Measurements from ENCODE around the gene TOX2.
"Not testable (repeated sequence)": the region's sequence is repeated elsewhere in the genome, so short reads cannot be mapped to it uniquely, and the experiment has no call there.

The TOX2 gene

GRCh38 chr20:44039147-44039546 lies 124.5 kb downstream of the TOX2 start:
- no peak overlapping the region for H3K9ac ChIP-seq (ENCODE audit: low read length)
- H3K79me2 ChIP-seq (ENCODE audit: low read length) = 0 out of 2 replicates have a peak, but pooled peaks cover 10% of the 10 kb centered on the region
- no peak overlapping the region for H3K4me2 ChIP-seq (ENCODE audit: low read length)
- H4K20me1 ChIP-seq (ENCODE audit: insufficient read depth, low read length) = peaks cover 87% of the 10 kb centered on the region
- no peak overlapping the region for H3K27ac ChIP-seq (ENCODE audit: low read length)
- no peaks in the 10 kb centered on the region for H3K9me3 ChIP-seq (ENCODE audit: insufficient read depth, low read length)
- no peak overlapping the region for H3K4me3 ChIP-seq (ENCODE audit: low read length)
- H3K4me1 ChIP-seq (ENCODE audit: low read length) = no peaks in the 10 kb centered on the region
- no peaks in the 10 kb centered on the region for H3K27me3 ChIP-seq (ENCODE audit: low read depth, low read length)
- H3K36me3 ChIP-seq (replicated peaks; ENCODE audit: low read depth, low read length) = peaks cover 26% of the 10 kb centered on the region
- TF ChIP-seq EZH2phosphoT487 (IDR thresholded peaks at IDR 0.05; ENCODE audit: low read depth) = no peak
- TF ChIP-seq, protein P1, sequence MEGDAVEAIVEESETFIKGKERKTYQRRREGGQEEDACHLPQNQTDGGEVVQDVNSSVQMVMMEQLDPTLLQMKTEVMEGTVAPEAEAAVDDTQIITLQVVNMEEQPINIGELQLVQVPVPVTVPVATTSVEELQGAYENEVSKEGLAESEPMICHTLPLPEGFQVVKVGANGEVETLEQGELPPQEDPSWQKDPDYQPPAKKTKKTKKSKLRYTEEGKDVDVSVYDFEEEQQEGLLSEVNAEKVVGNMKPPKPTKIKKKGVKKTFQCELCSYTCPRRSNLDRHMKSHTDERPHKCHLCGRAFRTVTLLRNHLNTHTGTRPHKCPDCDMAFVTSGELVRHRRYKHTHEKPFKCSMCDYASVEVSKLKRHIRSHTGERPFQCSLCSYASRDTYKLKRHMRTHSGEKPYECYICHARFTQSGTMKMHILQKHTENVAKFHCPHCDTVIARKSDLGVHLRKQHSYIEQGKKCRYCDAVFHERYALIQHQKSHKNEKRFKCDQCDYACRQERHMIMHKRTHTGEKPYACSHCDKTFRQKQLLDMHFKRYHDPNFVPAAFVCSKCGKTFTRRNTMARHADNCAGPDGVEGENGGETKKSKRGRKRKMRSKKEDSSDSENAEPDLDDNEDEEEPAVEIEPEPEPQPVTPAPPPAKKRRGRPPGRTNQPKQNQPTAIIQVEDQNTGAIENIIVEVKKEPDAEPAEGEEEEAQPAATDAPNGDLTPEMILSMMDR (IDR thresholded peaks at IDR 0.05; ENCODE audit: low read depth, low read length) = no peak
- no peak overlapping the region for H2AFZ ChIP-seq (ENCODE audit: low read depth, low read length)

- H3K27ac ChIP-seq (ENCODE audit: low read length) = no peak overlapping the region
- H4K20me1 ChIP-seq (ENCODE audit: insufficient read depth, low read length) = peaks cover 84% of the 10 kb centered on the region
- H3K27me3 ChIP-seq (ENCODE audit: low read depth, low read length) = no peaks in the 10 kb centered on the region
- no peak overlapping the region for H2AFZ ChIP-seq (ENCODE audit: low read depth, low read length)
- no peak overlapping the region for H3K4me3 ChIP-seq (ENCODE audit: low read length)
- H3K9me3 ChIP-seq (ENCODE audit: insufficient read depth, low read length) = no peaks in the 10 kb centered on the region
- no peak overlapping the region for H3K4me2 ChIP-seq (ENCODE audit: low read length)
- 0 out of 2 replicates have a peak, but pooled peaks cover 9% of the 10 kb centered on the region for H3K79me2 ChIP-seq (ENCODE audit: low read length)
- TF ChIP-seq EZH2phosphoT487 (IDR thresholded peaks at IDR 0.05; ENCODE audit: low read depth) = no peak
- TF ChIP-seq, protein P1 (IDR thresholded peaks at IDR 0.05; ENCODE audit: low read depth, low read length) = no peak
- no peak overlapping the region for H3K9ac ChIP-seq (ENCODE audit: low read length)
- H3K4me1 ChIP-seq (ENCODE audit: low read length) = no peaks in the 10 kb centered on the region
- peaks cover 21% of the 10 kb centered on the region for H3K36me3 ChIP-seq (replicated peaks; ENCODE audit: low read depth, low read length)
Measured at GRCh38 chr20:44039741-44040140, 125.1 kb downstream of the TOX2 start.

DNA sequence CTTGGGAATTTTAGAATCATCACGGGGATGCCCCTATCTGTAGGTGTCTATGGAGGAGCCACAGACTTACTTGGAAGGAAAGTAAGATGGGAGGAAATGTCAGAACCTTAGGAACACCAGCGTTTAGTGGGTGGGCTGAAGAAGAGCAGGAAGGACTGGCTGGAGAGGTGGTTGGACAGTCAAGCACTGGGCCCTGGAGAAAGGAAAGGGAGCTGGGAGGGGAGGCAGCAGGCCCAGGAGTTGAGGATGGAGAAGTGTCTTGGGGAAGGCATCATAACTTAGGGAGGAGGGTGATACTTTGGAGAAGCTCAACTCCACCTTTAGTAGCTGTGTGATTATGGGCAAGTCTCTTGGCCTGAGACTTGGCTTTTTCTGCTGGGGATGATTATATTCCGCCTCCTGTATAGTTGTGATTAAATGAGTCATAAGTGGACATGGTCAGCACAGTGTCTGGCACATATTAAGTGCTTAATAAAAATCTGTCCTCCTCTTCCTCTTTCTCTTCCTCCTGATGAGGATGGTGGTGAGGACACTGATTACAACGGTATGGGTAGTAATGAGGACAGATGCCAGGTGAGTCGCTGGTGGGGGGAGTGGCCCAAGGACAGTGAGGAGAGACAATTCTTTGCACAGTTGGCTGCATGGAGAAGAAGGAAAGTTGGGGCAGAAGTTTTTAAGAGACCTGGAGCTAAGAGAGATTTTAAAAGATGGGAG lies 125.7 kb downstream of the TOX2 start:
- Histone ChIP-seq H3K9ac (ENCODE audit: low read length) (no peak overlapping the region), H2AFZ (ENCODE audit: low read depth, low read length) (no peak overlapping the region), H3K9me3 (ENCODE audit: insufficient read depth, low read length) (no peaks in the 10 kb centered on the region), H3K27me3 (ENCODE audit: low read depth, low read length) (no peaks in the 10 kb centered on the region), H3K4me1 (ENCODE audit: low read length) (no peaks in the 10 kb centered on the region), H3K79me2 (ENCODE audit: low read length) (0 out of 2 replicates have a peak, but pooled peaks cover 6% of the 10 kb centered on the region), H3K4me2 (ENCODE audit: low read length) (no peak overlapping the region), H3K27ac (ENCODE audit: low read length) (no peak overlapping the region), H3K4me3 (ENCODE audit: low read length) (no peak overlapping the region), H4K20me1 (ENCODE audit: insufficient read depth, low read length) (peaks cover 82% of the 10 kb centered on the region), H3K36me3 (replicated peaks; ENCODE audit: low read depth, low read length) (peaks cover 19% of the 10 kb centered on the region)
- TF ChIP-seq, protein P1 (IDR thresholded peaks at IDR 0.05; ENCODE audit: low read depth, low read length) = no peak
- TF ChIP-seq EZH2phosphoT487 (IDR thresholded peaks at IDR 0.05; ENCODE audit: low read depth) = no peak

- H3K4me1 ChIP-seq (ENCODE audit: low read length) = no peaks in the 10 kb centered on the region
- H3K4me3 ChIP-seq (ENCODE audit: low read length) = no peak overlapping the region
- H2AFZ ChIP-seq (ENCODE audit: low read depth, low read length) = no peak overlapping the region
- H3K79me2 ChIP-seq (ENCODE audit: low read length) = 0 out of 2 replicates have a peak, but pooled peaks cover 3% of the 10 kb centered on the region
- H3K27ac ChIP-seq (ENCODE audit: low read length) = no peak overlapping the region
- H3K9me3 ChIP-seq (ENCODE audit: insufficient read depth, low read length) = no peaks in the 10 kb centered on the region
- H4K20me1 ChIP-seq (ENCODE audit: insufficient read depth, low read length) = peaks cover 82% of the 10 kb centered on the region
- H3K27me3 ChIP-seq (ENCODE audit: low read depth, low read length) = no peaks in the 10 kb centered on the region
- no peak overlapping the region for H3K4me2 ChIP-seq (ENCODE audit: low read length)
- no peak overlapping the region for H3K9ac ChIP-seq (ENCODE audit: low read length)
- H3K36me3 ChIP-seq (replicated peaks; ENCODE audit: low read depth, low read length) = peaks cover 19% of the 10 kb centered on the region
- TF ChIP-seq EZH2phosphoT487 (IDR thresholded peaks at IDR 0.05; ENCODE audit: low read depth) = no peak
- TF ChIP-seq, protein P1 (IDR thresholded peaks at IDR 0.05; ENCODE audit: low read depth, low read length) = no peak
Measured at GRCh38 chr20:44041001-44041400, 126.3 kb downstream of the TOX2 start.

GRCh38 chr20:44044712-44045111 lies 130.1 kb downstream of the TOX2 start:
- H3K27ac ChIP-seq (ENCODE audit: low read length); H3K4me2 ChIP-seq (ENCODE audit: low read length); H3K4me3 ChIP-seq (ENCODE audit: low read length); H3K9me3 ChIP-seq (ENCODE audit: insufficient read depth, low read length); H3K4me1 ChIP-seq (ENCODE audit: low read length); H3K79me2 ChIP-seq (ENCODE audit: low read length); H2AFZ ChIP-seq (ENCODE audit: low read depth, low read length); H3K36me3 ChIP-seq (replicated peaks; ENCODE audit: low read depth, low read length); H3K9ac ChIP-seq (ENCODE audit: low read length); H3K27me3 ChIP-seq (ENCODE audit: low read depth, low read length): not testable (repeated sequence)
- peaks cover 58% of the 10 kb centered on the region for H4K20me1 ChIP-seq (ENCODE audit: insufficient read depth, low read length)
